ENCODE data around the gene LCE2C.

DNA sequence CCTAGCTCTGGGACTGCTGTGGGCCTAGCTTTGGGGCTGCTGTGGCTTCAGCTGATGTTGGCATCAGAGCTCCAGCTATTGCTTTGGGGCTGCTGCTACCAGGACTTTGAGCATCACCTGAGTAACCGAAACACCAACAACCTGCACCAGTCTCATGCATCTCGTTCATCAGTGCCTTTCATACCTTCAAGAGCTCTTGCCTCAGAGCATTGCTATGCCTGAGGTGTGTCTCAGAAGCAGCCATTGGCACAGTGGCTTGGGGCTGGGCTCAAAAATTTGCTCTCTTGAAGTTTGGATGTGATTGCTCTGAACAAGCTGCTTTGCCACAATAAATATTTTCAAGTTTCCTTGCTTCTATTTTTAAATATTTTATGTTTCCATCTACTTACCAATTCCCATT is 18.6 kb upstream of the LCE2C start:
- TF ChIP-seq, protein P1, sequence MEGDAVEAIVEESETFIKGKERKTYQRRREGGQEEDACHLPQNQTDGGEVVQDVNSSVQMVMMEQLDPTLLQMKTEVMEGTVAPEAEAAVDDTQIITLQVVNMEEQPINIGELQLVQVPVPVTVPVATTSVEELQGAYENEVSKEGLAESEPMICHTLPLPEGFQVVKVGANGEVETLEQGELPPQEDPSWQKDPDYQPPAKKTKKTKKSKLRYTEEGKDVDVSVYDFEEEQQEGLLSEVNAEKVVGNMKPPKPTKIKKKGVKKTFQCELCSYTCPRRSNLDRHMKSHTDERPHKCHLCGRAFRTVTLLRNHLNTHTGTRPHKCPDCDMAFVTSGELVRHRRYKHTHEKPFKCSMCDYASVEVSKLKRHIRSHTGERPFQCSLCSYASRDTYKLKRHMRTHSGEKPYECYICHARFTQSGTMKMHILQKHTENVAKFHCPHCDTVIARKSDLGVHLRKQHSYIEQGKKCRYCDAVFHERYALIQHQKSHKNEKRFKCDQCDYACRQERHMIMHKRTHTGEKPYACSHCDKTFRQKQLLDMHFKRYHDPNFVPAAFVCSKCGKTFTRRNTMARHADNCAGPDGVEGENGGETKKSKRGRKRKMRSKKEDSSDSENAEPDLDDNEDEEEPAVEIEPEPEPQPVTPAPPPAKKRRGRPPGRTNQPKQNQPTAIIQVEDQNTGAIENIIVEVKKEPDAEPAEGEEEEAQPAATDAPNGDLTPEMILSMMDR (IDR thresholded peaks at IDR 0.05; ENCODE audit: low read length): no peak
- TF ChIP-seq EZH2phosphoT487 (IDR thresholded peaks at IDR 0.05; ENCODE audit: low read length): no peak

All from MM.1S (cell line).